Astrocyte (in vitro differentiated cells and primary cell): ENCODE results near the gene FLVCR1. TPM values are rescaled to one million over a fixed set of nuclear protein-coding genes. Genes with fewer than 3 reads are reported as not detected.
"Not testable (repeated sequence)": the region's sequence is repeated elsewhere in the genome, so short reads cannot be mapped to it uniquely, and the experiment has no call there.

ENCODE experiments used
- DNase-seq: peaks from one replicate; pipeline ENCODE4 v3.0.0-alpha.2; 2010; ENCODE audit warnings: low read depth
- FAIRE-seq: peaks from 2 replicates; lab custom pipeline; 2011; peaks lifted over from hg19 to GRCh38; lab: Jason Lieb, UNC
- H2AFZ ChIP-seq: 2 replicates; pipeline ENCODE4 v1.6.0; 2012; ENCODE audit warnings: low read depth, low read length, inconsistent platforms
- H3K27ac ChIP-seq: 2 replicates; pipeline ENCODE4 v1.5.1; 2011; ENCODE audit warnings: low read depth, low read length, inconsistent platforms
- H3K27me3 ChIP-seq: 2 replicates; pipeline ENCODE4 v1.6.0; 2011; ENCODE audit warnings: low read length, inconsistent platforms; ENCODE audit not compliant: insufficient read depth
- H3K36me3 ChIP-seq: 2 replicates; pipeline ENCODE4 v1.5.1; 2011; ENCODE audit warnings: low read length, inconsistent platforms; ENCODE audit not compliant: insufficient read depth
- H3K4me1 ChIP-seq: 2 replicates; pipeline ENCODE4 v1.5.1; 2011; ENCODE audit warnings: low read length, inconsistent platforms; ENCODE audit not compliant: insufficient read depth
- H3K4me2 ChIP-seq: 2 replicates; pipeline ENCODE4 v1.6.0; 2012; ENCODE audit warnings: low read length, inconsistent platforms
- H3K4me3 ChIP-seq: 2 replicates; pipeline ENCODE4 v1.5.1; 2011; ENCODE audit warnings: low read depth, mild to moderate bottlenecking, low read length, inconsistent platforms; ENCODE audit not compliant: insufficient read depth
- H3K79me2 ChIP-seq: 2 replicates; pipeline ENCODE4 v1.6.0; 2012; ENCODE audit warnings: mild to moderate bottlenecking, low read length, inconsistent platforms; ENCODE audit not compliant: insufficient read depth
- H3K9ac ChIP-seq: 2 replicates; pipeline ENCODE4 v1.6.0; 2012; ENCODE audit warnings: mild to moderate bottlenecking, low read length, inconsistent platforms
- H3K9me3 ChIP-seq: 2 replicates; pipeline ENCODE4 v1.5.1; 2012; ENCODE audit warnings: low read depth, mild to moderate bottlenecking, low read length, inconsistent platforms; ENCODE audit not compliant: insufficient read depth
- H4K20me1 ChIP-seq: 2 replicates; pipeline ENCODE4 v1.6.0; 2012; ENCODE audit warnings: low read length, inconsistent platforms; ENCODE audit not compliant: insufficient read depth
- H3K27ac Mint-ChIP-seq: one replicate; pipeline ENCODE4 v1.8.0; 2021; ENCODE audit warnings: mild to moderate bottlenecking, mixed read lengths; ENCODE audit not compliant: unreplicated experiment
- H3K27me3 Mint-ChIP-seq: one replicate; pipeline ENCODE4 v1.8.0; 2021; ENCODE audit warnings: low read depth, mixed read lengths; ENCODE audit not compliant: unreplicated experiment
- H3K36me3 Mint-ChIP-seq: one replicate; pipeline ENCODE4 v1.8.0; 2021; ENCODE audit warnings: low read depth, mixed read lengths; ENCODE audit not compliant: unreplicated experiment
- H3K4me1 Mint-ChIP-seq: one replicate; pipeline ENCODE4 v1.8.0; 2021; ENCODE audit warnings: low read depth, mixed read lengths; ENCODE audit not compliant: unreplicated experiment
- H3K4me3 Mint-ChIP-seq: one replicate; pipeline ENCODE4 v1.8.0; 2021; ENCODE audit warnings: mild to moderate bottlenecking, moderate library complexity, mixed read lengths; ENCODE audit not compliant: unreplicated experiment
- H3K9me3 Mint-ChIP-seq: one replicate; pipeline ENCODE4 v1.8.0; 2021; ENCODE audit warnings: mild to moderate bottlenecking, mixed read lengths; ENCODE audit not compliant: unreplicated experiment
- EZH2 ChIP-seq: IDR thresholded peaks from 2 replicates; pipeline ENCODE4 v1.6.1; 2012; ENCODE audit warnings: mild to moderate bottlenecking, low read length, inconsistent platforms; ENCODE audit not compliant: insufficient read depth
- total RNA-seq: library from RNA; stranded (reverse); gene quantifications from 2 replicates; pipeline ENCODE4 v1.2.1, GENCODE V29; 2021
- TF ChIP-seq, protein P1 (sequence below): IDR thresholded peaks from 2 replicates; pipeline ENCODE4 v1.5.1; 2011; ENCODE audit warnings: low read depth, mild to moderate bottlenecking, inconsistent platforms, low read length, moderate library complexity; ENCODE audit not compliant: insufficient read depth

The FLVCR1 gene
- total RNA-seq, 1 donor from 2014 or later: 8.1 TPM

DNA sequence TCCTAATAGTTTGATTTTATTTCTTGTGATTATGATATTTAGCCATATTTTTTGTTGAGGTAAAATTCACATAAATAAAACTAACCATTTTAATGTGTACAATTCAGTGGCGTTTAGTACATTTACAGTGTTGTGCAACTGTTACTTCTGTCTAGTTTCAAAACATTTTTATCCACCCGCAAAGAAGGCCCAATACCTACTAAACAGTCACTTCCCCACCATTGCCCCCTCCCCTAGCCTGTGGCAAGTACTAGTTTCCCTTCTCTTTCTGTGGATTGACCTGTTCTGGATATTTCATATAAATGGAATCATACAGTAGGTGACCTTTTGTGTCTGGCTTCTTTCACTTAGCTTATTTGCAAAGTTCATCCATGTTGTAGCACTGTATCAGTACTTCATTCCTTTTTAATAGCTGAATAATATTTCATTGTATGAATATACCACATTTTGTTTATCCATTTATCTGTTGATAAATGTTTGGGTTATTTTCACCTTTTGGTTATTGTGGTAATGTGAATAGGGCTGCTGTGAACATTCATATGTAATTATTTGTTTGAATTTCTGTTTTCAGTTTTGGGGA is 4.1 kb downstream of the FLVCR1 start:
- TF ChIP-seq EZH2: no peak
- TF ChIP-seq, protein P1, sequence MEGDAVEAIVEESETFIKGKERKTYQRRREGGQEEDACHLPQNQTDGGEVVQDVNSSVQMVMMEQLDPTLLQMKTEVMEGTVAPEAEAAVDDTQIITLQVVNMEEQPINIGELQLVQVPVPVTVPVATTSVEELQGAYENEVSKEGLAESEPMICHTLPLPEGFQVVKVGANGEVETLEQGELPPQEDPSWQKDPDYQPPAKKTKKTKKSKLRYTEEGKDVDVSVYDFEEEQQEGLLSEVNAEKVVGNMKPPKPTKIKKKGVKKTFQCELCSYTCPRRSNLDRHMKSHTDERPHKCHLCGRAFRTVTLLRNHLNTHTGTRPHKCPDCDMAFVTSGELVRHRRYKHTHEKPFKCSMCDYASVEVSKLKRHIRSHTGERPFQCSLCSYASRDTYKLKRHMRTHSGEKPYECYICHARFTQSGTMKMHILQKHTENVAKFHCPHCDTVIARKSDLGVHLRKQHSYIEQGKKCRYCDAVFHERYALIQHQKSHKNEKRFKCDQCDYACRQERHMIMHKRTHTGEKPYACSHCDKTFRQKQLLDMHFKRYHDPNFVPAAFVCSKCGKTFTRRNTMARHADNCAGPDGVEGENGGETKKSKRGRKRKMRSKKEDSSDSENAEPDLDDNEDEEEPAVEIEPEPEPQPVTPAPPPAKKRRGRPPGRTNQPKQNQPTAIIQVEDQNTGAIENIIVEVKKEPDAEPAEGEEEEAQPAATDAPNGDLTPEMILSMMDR: no peak
- Mint-ChIP-seq H3K4me1 (peaks cover 4% of the 10 kb centered on the region), H3K4me3 (no peak overlapping the region), H3K36me3 (peaks cover 2% of the 10 kb centered on the region), H3K27me3 (no peaks in the 10 kb centered on the region), H3K9me3 (no peaks in the 10 kb centered on the region), H3K27ac (no peak overlapping the region)
- Histone ChIP-seq H3K79me2 (peaks cover 63% of the 10 kb centered on the region), H3K36me3 (peaks cover 8% of the 10 kb centered on the region), H4K20me1 (peaks cover 27% of the 10 kb centered on the region), H3K9me3 (no peaks in the 10 kb centered on the region), H3K27me3 (no peaks in the 10 kb centered on the region), H3K27ac (no peak overlapping the region), H3K4me1 (peaks cover 23% of the 10 kb centered on the region), H3K4me3 (no peak overlapping the region), H3K4me2 (no peak overlapping the region), H3K9ac (no peak overlapping the region), H2AFZ (no peak overlapping the region)
- DNase-seq (no peak), FAIRE-seq (no peak)

DNA sequence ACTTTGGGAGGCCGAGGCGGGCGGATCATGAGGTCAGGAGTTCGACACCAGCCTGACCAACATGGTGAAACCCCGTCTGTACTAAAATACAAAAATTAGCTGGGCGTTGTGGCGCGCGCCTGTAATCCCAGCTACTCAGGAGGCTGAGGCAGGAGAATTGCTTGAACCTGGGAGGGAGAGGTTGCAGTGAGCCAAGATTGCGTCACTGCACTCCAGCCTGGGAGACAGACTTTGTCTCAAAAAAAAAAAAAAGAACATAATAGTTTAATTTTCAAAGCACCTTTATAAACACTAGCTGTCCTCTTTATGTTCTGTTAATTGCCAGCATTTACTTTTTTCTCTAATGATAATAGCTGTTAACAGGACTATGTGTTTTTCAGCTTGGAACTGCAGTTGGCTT is 5.3 kb downstream of the FLVCR1 start:
- not testable (repeated sequence) for FAIRE-seq, H3K27ac Mint-ChIP-seq, H3K9me3 ChIP-seq, H3K27me3 ChIP-seq, H3K4me3 Mint-ChIP-seq, H3K4me3 ChIP-seq, DNase-seq, H3K27me3 Mint-ChIP-seq, H3K9ac ChIP-seq, H3K9me3 Mint-ChIP-seq, H3K36me3 ChIP-seq, H3K27ac ChIP-seq, H3K4me2 ChIP-seq, H3K36me3 Mint-ChIP-seq, H3K4me1 Mint-ChIP-seq, H2AFZ ChIP-seq
- Histone ChIP-seq H3K79me2 (peaks cover 61% of the 10 kb centered on the region), H3K4me1 (peaks cover 18% of the 10 kb centered on the region), H4K20me1 (peaks cover 27% of the 10 kb centered on the region)

DNA sequence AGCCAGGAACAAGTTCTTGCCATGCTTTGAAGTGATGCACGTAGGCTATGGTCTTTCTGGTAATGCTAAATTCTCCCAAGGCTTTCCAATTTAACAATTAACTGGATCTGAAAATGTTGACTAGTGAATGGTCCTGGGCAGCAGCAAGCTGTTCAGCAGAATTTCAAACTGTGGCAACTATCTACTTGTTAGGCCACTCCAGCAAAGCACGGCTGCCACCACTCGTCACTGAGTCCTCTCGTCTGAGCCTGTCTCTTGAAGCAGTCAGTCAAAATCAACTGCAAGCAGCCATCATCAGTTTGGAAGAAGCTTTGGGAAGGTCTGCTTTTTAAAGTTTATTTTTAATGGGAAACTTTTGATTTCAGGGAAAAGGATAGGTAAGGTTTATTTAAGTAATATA is 6.1 kb downstream of the FLVCR1 start:
- H3K4me3 ChIP-seq: no peak overlapping the region
- peaks cover 1% of the 10 kb centered on the region for H3K4me1 Mint-ChIP-seq

More for the DNA sequence above, 6.1 kb downstream of the FLVCR1 start:
- Histone ChIP-seq H3K4me2 (no peak overlapping the region), H3K4me1 (peaks cover 12% of the 10 kb centered on the region), H2AFZ (no peak overlapping the region), H4K20me1 (peaks cover 27% of the 10 kb centered on the region), H3K27ac (no peak overlapping the region), H3K27me3 (no peaks in the 10 kb centered on the region), H3K36me3 (peaks cover 9% of the 10 kb centered on the region), H3K9me3 (no peaks in the 10 kb centered on the region), H3K9ac (no peak overlapping the region), H3K79me2 (peaks cover 52% of the 10 kb centered on the region)
- TF ChIP-seq, protein P1: no peak
- TF ChIP-seq EZH2: no peak
- H3K27ac Mint-ChIP-seq: no peak overlapping the region
- no peaks in the 10 kb centered on the region for H3K9me3 Mint-ChIP-seq
- DNase-seq (no peak), FAIRE-seq (no peak)
- no peaks in the 10 kb centered on the region for H3K27me3 Mint-ChIP-seq
- no peak overlapping the region for H3K4me3 Mint-ChIP-seq
- H3K36me3 Mint-ChIP-seq: no peaks in the 10 kb centered on the region
